Stimulated activated CD4-positive, alpha-beta T cell treated with anti-CD3 and anti-CD28 coated beads, TNF-alpha, amount 100 ng/mL, for 1 hour (primary cell): ENCODE measurements around the gene FAM193A.
"Not testable (repeated sequence)": the region's sequence is repeated elsewhere in the genome, so short reads cannot be mapped to it uniquely, and the experiment has no call there.

Experiments used
- DNase-seq, 3 donors: peaks; one replicate each; pipeline ENCODE4 v3.0.0-alpha.2; 2020; ENCODE audit warnings: low read depth in 3 of 3, low spot score in 1 of 3

FAM193A gene

DNA sequence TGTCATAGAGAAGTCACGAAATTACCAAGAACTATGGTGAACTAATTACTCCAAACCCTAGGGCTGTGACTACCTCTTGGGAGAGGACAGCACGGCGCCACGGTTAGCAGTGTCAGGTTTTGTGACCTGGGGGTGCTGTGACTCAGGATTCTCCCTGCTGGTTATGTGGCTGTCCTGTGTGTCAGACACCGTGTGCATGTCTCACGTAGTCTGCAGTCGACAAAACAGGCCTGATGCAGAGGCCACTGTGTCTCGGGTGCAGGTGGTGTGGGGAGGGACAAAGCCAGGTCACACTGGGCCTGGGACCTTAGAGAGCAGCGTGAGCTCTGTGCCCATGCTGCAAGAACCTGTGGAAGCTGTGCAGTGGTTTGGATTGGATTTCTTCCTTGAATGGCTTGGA lies 185.6 kb downstream of the FAM193A start:
- no peak for DNase-seq

DNA sequence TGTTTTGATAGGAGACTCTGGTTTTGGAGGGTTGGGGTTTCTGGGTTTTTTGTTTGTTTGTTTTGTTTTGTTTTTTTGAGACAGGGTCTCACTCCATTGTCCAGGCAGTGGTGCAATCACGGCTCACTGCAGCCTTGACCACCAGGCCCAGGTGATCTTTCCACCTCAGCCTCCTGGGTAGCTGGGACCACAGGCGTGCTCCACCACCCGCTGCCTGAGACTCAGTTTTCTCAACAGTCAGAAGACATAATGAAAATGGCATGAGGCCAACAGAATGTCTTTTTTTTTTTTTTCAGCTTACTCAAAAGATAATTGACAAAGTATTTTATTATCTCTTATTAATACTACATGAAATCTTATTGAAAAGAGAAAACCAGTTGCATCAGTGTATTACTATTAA lies 187.3 kb downstream of the FAM193A start:
- DNase-seq: no peak

DNA sequence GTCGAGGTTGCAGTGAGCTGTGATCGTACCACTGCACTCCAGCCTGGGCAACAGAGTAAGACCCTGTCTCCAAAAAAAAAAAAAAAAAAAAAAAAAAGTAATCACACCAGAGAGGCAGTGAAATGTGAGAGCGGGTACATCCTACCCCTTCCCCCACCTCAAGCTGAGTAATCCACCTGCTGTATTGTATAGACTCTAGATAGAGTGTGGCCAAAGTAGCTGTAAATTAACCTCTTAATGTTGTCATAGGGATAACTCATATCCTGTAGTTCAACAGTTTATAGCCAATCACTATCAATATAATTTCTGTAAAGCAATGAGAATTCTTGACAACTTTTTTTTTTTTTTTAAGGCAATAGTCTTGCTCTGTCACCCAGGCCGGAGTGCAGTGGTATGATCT lies 188.9 kb downstream of the FAM193A start:
- no peak for DNase-seq

DNA sequence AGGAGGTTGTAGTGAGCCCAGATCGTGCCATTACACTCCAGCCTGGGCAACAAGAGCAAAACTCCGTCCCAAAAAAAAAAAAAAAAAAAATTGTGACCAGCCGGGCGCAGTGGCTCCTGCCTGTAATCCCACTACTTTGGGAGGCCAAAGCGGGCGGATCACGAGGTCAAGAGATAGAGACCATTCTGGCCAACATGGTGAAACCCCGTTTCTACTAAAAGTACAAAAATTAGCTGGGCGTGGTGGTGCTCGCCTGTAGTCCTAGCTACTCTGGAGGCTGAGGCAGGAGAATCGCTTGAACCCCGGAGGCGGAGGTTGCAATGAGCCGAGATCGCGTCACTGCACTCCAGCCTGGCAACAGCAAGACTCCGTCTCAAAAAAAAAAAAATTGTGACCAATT lies 190.4 kb downstream of the FAM193A start:
- not testable (repeated sequence) for DNase-seq

DNA sequence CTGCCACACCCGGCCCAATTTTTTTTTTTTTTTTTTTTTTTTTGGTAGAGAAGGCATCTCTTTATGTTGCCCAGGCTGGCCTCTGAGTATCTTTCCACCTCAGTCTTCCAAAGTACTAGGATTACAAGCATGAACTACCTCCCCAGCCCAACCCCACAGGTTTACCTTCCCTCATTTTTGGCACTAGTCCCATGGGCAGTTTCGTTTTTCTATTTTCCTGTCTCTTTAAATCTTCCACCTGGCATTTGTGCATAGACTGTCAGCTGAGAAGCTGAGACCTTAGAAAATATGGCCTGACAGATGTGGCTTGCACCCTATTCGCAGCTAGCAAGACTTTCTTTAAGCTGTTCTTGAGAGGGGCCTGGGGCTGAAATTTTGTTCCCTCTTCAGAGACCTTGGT lies 191.8 kb downstream of the FAM193A start:
- no peak for DNase-seq

DNA sequence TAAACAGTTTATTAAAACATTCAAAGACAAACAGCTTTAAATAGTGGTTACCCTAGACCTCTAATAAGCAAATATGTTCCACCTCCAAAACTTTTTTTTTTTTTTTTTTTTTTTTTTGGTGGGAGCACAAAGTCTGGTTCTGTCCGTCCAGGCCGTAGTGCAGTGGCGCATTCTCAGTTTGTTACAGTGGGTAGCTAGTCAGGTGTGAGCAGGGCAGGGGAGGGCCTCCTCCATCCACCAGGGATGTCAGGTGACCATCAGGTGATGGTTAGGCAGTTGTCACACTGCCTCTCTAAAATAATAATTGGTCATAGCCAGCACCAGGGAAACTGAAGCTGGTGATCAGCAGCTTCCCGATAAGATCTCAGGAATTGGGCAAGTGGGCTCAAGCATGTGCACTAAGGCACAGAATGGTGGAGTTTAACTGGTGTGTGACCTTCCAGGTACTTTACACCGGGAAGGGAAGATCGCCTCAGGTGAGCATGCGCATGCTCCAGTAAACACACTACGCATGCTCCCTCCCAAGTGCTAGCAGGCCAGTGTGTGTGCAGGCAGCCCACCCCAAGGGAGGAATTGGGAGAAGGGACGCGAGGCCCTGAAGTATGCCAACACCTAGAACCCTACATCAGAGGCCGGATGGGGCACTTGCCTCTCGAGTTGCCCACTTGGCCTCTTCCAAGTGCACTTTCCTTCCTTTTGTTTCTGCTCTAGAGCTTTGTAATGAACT lies 192.5 kb downstream of the FAM193A start:
- no peak for DNase-seq

DNA sequence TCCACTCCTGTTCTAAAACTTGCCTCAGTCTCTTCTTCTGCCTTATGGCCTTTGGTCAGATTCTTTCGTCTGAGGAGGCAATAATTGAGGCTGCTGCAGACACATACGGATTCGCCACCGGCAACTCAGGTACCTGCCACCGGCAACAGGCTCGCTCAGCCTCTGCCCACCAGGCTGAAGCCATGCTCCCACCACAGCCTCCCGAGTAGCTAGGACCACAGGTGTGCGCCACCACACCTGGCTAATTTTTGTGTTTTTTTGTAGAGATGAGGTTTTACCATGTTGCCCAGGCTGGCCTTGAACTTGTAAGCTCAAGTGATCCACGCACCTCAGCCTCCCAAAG lies 193.1 kb downstream of the FAM193A start:
- DNase-seq: no peak

DNA sequence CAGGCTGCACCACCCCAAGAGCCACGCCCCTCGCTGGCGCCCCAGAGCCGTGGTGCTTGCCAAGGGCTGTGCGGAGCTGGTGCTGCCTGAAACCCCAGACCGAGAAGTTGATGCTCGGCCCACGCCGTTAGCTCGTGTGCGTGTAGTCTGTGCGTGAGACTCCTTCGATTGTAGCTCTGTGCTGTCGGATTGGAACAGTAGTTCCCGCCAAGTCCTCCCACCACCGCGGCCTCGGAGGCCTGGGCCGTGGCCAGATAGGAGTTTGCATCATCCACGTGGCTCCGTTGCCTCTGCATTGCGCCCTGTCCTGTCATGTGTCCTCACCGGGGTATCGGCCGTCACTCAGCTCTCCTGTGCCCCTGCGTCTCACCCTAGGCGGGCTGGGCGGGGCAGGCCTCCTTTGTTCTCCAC lies 195.5 kb downstream of the FAM193A start:
- no peak for DNase-seq

DNA sequence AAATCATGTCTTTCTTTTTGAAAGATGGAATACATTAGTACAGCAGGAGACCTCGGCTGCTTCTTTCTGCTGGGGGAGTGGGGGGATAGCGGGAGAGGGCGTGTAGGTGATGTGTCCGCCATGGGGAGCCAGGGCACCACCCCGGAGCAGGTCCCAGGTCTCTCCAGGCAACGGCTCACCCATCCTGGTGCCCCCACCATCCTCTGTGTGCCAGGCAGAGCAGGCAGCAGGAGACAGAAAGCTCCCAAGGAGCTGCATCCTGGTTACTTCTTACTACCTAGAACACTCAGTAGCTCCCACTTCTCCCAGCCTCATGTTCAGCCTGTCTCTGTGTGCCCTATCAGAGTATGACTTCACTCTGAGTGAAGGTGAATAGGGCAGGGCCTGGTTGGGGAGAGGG lies 196.1 kb downstream of the FAM193A start:
- DNase-seq: no peak

DNA sequence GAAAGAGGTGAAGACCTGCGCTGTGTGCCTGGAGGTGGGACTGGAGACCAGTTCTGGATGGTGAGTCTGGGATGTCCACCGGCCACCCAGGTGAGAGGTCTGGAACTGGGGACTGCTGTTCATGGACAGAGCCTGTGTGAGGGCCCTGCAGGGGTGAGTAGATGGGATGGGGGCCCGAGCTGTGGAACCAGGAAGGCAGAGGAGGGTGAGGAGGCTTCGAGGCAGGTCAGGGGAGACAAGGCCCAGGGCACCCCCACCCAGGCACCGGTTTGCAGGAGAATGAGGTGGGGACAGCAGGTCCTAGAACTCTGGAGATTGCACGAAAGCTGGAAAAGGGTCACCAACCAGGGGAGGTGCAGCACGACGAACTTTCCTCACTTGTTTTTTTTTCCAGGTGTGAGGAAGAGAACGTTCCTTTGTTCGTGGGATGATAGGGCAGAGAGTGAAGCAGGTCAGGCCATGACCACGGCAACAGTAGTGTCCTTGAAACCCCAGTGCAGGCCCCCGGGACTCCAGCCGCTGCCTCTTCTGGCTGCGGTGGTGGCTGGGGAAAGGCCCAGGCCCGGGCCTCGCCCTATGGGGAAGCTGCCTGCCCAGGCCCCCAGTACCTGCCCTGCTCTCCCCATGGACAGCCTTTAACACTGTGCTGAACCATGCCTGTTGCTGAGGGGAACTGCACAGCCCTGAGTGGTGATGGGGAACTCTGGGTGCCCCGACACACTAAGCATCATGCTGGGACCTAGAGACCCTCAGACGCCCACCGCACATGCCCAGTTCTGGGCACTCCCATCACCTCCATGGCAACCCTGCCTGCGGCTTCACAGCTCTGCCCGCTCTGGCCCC lies 196.8 kb downstream of the FAM193A start:
- DNase-seq: no peak

DNA sequence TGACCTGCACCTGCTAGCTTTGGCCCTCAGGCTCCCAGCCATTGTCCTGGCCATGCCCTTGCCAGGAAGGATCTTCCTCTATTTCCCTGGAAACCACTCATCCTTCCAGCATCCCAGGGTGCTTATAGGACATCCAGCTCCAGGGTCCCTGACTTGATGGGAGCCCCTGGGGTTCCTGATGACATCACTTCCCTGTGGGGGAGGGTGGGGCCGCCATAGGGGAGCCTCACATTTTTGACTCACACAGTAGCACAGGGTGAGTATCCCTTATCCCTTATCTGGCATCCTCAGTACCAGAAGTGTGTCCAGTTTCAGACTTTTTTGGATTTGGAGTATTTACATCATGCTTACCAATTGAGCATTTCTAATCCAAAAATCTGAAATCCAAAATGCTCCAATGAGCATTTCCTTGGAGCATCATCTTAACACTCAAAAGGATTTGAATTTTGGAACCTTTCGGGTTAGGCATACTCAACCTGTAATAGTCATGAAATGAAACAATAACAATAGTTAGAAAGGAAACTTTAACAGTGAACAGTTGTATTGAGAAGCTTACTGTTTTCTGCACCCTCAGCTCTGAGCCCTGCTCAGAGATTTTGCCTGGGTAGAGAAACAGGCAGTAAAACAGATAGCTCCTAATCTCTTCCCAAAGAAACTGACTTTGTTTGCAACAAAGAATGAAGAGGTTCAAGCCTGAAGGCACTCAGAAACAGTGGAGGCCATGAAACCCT lies 197.6 kb downstream of the FAM193A start:
- no peak for DNase-seq

DNA sequence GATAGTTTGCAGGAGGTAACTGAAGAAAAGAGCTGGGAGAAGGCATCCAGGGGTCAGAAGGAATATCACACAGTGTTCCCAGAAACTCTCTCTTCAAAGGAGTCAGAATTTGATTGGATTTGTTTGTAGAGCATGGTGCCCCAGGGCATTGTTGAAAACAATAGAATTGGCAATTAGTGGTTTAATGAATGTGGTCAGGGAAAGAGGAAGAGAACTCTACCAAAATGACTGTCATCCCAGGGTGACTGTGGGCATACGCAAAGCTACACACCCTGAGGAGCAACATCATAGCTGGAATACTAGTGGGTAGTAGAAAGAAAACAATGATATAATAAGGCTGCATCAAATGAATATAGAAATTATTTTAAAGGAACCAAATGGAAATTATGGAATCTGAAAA lies 198.2 kb downstream of the FAM193A start:
- no peak for DNase-seq

DNA sequence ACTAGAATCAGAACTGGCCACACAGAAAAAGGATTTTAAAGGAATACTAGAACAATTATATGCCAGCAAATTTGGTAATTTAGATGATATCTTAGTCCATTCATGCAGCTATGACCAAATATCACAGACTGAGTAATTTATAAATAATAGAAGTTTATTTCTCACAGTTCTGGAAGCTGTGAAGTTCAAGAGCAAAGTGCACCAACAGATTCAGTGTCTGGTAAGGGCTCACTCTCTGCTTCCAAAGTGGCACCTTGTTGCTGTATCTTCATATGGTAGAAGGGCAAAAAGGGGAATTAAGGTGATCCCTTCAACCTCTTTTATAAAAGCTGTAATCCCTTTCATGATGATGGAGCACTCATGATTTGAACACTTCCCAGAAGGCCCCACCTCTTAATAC lies 199.4 kb downstream of the FAM193A start:
- DNase-seq: no peak

DNA sequence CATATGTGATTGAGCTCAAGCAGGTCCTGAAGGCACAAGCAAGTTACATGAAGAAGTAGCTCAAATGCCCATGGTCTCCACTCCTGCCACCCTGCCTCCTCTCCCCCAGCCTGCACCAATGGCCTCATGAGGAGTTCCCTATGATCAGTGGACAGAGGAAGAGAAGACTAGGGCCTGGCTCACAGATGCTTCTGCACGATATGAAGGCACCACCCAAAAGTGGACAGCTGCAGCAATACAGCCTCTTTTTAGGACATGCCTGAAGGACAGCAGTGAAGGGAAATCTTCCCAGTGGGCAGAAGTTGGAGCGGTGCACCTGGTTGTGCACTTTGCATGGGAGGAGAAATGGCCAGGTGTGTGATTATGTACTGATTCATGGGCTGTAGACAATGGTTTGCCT lies 201.8 kb downstream of the FAM193A start:
- DNase-seq: not testable (repeated sequence)

DNA sequence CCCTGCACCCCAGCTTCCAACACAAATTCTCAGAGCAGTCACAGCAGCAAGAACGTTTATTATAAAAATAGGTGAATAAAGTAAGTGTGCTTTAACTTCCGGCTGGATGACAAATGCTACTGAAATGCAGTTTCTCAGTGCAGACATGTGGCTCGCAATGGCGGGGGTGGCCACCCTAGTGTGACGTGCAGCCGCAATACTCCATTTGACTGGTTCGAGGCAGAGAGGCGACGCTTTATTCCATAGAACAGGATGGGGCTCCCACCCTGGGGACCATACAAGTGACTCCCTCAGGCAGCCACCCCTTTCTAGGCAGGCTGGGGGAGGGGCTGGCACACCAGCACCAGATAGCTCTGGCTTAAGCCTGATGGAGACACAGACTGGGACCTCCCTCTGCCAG lies 205.2 kb downstream of the FAM193A start:
- no peak for DNase-seq

DNA sequence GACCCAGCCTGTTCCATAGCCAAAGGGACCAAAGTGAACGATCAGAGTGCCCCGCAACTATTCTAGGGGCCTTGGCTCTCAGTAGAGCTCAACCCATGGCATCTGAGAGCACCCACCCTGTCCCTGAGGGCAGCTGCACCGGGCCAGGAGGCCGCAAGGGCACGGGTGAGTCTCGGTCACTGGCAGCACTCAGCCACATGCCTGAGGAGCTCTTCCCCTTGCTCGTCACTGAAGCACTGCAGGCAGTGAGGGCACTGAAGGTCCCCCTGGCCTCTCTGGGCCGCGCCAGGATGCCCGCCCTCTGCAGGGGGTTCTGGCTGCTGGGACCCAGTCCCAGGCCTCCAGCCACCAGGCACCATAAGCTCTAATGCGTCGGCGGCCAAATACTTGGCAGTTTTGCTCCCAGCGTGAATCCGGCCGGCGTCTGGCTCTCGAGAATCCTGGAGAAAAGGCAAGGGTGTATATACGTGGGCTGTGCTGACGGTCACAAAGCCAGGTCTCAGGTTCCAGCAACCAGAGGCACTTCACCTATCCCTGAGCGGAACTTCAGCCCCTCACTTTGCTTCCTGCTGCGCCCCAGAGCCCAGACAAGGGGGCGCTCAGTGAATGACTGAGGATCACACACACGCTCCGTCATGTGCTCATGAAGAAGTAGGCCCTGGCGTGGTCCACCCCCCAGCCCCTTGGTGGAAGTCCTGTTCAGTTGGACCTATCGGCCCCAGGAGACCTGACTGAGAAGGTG lies 205.8 kb downstream of the FAM193A start:
- DNase-seq: no peak

DNA sequence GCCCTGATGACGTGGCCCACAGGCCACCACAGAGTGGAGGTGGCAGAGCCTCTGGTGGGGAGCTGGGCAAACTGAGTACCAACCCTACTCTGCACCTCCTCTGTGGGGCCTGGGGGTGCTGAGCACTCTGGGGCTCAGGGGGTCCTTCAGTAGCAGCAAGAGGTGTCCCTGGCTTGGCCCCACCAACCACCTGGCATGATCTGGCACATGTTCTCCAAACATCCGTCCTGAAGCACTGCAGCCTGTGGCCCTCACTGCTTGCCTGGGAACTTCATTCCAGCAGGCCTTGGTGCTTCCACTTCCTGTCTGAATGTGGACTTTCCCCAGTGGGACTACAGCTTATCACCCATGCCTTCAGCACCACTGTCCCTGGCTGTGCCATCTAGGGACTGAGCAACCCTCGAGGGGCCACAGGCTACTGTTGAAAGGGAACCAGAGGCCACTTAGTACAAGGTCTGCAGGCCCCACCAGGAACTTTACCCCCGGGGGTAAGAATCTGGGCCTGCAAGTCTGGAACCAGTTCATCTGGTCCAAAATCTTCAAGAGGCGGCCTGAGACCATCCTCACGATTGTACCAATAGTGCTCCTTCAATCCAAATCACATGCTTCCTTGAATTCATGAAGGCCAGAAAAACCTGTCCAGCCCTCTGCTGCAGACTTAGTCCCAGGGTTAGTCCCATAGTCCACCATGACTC lies 206.5 kb downstream of the FAM193A start:
- DNase-seq: no peak

DNA sequence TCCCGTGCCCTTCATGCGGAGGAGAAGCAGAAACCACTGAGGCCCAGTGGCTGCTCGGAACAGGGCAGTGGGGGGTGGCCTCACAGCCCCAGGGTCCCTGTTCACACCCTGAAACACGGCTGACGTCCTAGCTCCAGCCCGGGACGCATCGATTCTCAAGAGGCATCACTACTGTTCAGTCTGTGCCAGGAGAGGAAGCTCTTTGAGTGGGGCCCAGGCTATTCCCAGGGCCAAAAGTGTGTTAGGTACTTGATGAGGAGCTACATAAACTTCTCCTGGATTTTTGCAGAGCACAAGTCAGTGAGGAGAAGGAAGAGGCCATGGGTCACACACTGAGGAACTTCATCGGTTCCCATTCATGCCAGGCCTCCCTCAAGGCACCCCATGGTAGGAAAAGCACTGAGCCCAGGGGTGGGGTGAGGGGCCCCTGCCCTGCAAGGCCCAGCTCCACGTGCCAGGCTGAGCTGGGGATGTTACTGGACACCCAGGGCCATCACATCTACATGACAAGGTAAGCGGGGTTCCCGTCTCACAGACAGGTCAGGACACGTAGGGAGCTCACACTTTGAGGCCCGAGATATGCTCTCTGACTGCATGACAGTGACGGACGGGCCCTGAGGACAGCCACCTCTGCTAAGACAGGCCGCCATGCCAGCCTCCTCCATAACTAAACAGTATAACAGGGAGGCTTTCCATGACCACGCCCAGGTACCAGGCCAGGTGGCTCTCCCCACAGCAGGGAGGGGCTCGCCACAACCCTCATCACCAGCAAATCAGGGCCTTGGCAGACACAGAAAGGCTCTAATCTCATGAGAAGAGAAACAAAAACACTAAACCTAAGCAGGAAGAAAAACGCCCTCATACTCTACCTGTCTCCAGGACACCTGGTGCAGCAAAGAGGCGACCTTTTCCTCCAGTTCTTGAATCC lies 207.3 kb downstream of the FAM193A start:
- no peak for DNase-seq

DNA sequence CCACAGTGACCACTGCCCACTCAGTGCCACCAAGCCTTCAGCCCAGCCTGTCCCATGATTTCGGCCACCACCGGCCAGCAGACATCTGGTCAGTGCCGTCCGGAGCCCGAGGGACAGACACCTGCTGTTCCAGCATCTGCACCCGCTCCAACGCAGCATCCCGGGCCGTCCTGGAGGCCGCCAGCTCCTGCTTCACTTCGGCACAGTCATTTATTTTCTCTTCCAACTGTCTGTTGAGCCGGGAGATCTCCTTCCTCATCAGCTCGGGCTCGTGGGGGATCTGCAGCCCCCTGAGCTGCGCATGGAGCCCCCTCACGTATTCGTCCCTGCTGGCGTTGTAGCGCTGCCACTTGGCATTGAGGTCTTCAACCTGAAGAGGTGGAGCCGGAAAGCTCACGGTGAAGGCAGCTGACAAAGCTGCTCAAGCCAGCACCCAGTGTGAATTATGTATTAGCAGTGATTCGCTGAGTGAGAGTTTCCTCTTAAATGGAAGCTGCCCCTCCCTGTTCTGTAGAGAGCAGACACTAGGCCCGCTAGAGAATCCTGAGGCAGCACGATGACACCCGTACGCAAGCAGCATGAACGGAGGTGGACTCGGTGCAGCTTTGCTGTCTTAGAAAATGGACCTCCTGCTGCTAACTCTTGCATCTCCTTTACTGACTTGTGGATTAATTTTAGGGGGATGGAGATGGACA lies 208.3 kb downstream of the FAM193A start:
- DNase-seq: no peak
